ENCODE results near the gene PCSK2. TPM values are rescaled to one million over a fixed set of nuclear protein-coding genes. Genes with fewer than 3 reads are reported as not detected.

The PCSK2 gene
- total and polyA plus RNA-seq, 12 donors: 0.32 to 47.6 (median 5.3) TPM

DNA sequence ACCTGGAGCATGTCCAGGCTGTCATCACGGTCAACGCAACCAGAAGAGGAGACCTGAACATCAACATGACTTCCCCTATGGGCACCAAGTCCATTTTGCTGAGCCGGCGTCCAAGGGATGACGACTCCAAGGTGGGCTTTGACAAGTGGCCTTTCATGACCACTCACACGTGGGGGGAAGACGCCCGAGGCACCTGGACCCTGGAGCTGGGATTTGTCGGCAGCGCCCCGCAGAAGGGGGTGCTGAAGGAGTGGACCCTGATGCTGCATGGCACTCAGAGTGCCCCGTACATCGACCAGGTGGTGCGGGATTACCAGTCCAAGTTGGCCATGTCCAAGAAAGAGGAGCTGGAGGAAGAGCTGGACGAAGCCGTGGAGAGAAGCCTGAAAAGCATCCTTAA, 254.8 kb downstream of the PCSK2 start:
- Histone ChIP-seq H3K36me3 (replicated peaks in 1 of 2) (no peaks in the 10 kb centered on the region), H3K9me3 (replicated peaks in 1 of 3) (no peaks in the 10 kb centered on the region), H3K4me3 (no peak overlapping the region), H3K4me1 (replicated peaks in 1 of 2) (no peaks in the 10 kb centered on the region), H3K27ac (no peak overlapping the region), H3K27me3 (no peaks in the 10 kb centered on the region)
- no peak for TF ChIP-seq POLR2A (IDR thresholded peaks at IDR 0.05)
- TF ChIP-seq, protein P1, sequence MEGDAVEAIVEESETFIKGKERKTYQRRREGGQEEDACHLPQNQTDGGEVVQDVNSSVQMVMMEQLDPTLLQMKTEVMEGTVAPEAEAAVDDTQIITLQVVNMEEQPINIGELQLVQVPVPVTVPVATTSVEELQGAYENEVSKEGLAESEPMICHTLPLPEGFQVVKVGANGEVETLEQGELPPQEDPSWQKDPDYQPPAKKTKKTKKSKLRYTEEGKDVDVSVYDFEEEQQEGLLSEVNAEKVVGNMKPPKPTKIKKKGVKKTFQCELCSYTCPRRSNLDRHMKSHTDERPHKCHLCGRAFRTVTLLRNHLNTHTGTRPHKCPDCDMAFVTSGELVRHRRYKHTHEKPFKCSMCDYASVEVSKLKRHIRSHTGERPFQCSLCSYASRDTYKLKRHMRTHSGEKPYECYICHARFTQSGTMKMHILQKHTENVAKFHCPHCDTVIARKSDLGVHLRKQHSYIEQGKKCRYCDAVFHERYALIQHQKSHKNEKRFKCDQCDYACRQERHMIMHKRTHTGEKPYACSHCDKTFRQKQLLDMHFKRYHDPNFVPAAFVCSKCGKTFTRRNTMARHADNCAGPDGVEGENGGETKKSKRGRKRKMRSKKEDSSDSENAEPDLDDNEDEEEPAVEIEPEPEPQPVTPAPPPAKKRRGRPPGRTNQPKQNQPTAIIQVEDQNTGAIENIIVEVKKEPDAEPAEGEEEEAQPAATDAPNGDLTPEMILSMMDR (IDR thresholded peaks at IDR 0.05): no peak
- 90 to 94% (median 91%) methylated on average over 13 to 16 of the region's 16 CpGs for WGBS, 4 donors
- intact Hi-C loops (cut with DNase I): no loop called here
- DNase-seq: no peak

DNA sequence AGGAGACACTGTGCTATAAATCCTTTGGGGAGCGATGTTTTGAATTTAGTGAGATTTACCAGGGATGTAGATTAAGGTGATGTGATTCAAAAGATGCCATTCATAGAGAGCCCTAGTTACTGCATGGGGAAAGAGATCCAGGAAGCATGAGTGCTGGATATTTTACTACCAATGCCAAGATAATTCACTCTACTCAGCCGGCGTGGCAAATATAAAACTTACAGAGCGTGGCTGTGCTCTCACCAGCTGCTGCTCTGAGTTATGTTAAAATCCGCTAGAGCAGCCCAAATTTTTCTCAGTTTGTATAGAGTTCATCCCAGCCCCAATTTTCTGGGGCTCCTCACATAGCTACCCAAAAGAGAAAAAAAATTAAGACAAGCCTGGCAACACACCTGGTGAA, 255.7 kb downstream of the PCSK2 start:
- H3K9me3 ChIP-seq (replicated peaks in 1 of 3): no peaks in the 10 kb centered on the region

GRCh38 chr20:17485017-17485416, 258.2 kb downstream of the PCSK2 start:
- Histone ChIP-seq H3K36me3 (replicated peaks in 1 of 2) (no peaks in the 10 kb centered on the region), H3K4me3 (no peak overlapping the region), H3K4me1 (replicated peaks in 1 of 2) (no peaks in the 10 kb centered on the region), H3K9me3 (replicated peaks in 1 of 3) (no peaks in the 10 kb centered on the region), H3K27ac (no peak overlapping the region), H3K27me3 (no peaks in the 10 kb centered on the region)
- intact Hi-C loops (cut with DNase I): no loop called here
- TF ChIP-seq POLR2A (IDR thresholded peaks at IDR 0.05): no peak
- TF ChIP-seq, protein P1 (IDR thresholded peaks at IDR 0.05): no peak
- DNase-seq: peak in 1 of 7 donors; percentile 33
- 91 to 100% (median 95%) methylated on average over 2 of the region's 2 CpGs for WGBS, 4 donors

More for the DNA sequence above, 255.7 kb downstream of the PCSK2 start:
- Histone ChIP-seq H3K27ac (no peak overlapping the region), H3K36me3 (replicated peaks in 1 of 2) (no peaks in the 10 kb centered on the region), H3K4me3 (no peak overlapping the region), H3K4me1 (replicated peaks in 1 of 2) (no peaks in the 10 kb centered on the region), H3K27me3 (no peaks in the 10 kb centered on the region)
- 75 to 82% (median 81%) methylated on average over 5 of the region's 5 CpGs for WGBS, 4 donors
- peak in 1 of 7 donors; percentile 14 for DNase-seq
- intact Hi-C loops (cut with DNase I): no loop called here
- no peak for TF ChIP-seq POLR2A (IDR thresholded peaks at IDR 0.05)
- TF ChIP-seq, protein P1 (IDR thresholded peaks at IDR 0.05): no peak

DNA sequence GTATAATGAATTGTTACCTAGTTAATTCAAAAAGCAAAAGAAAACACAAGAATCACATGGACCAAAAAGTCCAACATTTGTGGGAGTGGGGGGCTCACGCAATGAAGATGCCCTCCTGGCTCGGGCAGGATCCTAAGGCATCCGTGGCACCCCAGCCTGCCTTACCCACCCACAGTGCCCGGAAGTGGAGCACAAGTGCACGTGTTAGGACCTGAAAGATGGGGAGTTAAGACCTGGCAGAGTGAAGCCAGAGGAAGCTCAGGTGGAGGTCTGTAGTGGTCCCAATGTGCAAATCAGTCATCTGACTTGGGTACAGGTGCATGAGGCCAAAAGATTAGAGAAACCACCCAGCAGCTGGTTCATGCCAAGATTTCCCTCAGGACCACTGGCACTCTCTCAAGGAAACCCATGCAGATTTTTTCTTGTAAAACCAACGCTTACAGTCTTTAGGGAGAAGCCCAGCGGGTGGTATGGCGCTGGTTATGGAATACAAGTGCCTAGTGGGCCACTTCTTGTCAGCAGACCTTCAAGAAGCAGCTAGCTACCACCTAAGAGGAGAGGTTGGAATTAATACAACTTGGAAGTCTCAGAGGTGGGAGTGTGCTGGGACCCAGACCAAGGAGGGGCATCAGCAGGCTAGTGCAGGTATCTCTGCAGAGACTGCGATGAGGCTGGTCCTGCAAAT, 262.2 kb downstream of the PCSK2 start:
- Histone ChIP-seq H3K27me3 (no peaks in the 10 kb centered on the region), H3K9me3 (replicated peaks in 1 of 3) (no peaks in the 10 kb centered on the region), H3K36me3 (replicated peaks in 1 of 2) (no peaks in the 10 kb centered on the region), H3K27ac (no peak overlapping the region), H3K4me1 (replicated peaks in 1 of 2) (no peaks in the 10 kb centered on the region), H3K4me3 (no peak overlapping the region)
- TF ChIP-seq POLR2A (IDR thresholded peaks at IDR 0.05): no peak
- TF ChIP-seq, protein P1 (IDR thresholded peaks at IDR 0.05): no peak
- WGBS, 4 donors: 75 to 84% (median 80%) methylated on average over 5 to 9 of the region's 9 CpGs
- intact Hi-C loops (cut with DNase I): no loop called here
- DNase-seq: no peak
